ENCODE results near the gene BLM. TPM values are rescaled to one million over a fixed set of nuclear protein-coding genes. Genes with fewer than 3 reads are reported as not detected.
"Not testable (repeated sequence)": the region's sequence is repeated elsewhere in the genome, so short reads cannot be mapped to it uniquely, and the experiment has no call there.

BLM gene
- total RNA-seq, 1 experiment from 2014 or later, result 41.9 TPM

DNA sequence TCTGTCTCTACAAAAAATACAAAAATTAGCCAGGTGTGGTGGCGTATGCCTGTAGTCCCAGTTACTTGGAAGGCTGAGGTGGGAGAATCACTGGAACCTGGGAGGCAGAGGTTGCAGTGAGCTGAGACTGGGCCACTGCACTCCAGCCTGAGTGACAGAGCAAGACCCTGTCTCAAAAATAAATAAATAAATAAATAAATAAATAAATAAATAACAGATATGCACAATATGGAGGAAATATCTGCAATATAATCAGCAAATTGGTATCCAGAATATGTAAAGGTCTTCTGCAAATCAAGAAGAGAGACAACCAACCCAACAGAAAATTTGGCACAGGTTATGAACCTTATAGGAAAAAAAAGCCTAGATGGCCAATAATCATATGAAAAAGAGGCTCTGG, 132.3 kb downstream of the BLM start:
- in situ Hi-C loops (cut with HindIII; ENCODE audit: low pct_unique_long_range_greater_than_20kb, low sequenced_read_pairs), result not testable (repeated sequence)

DNA sequence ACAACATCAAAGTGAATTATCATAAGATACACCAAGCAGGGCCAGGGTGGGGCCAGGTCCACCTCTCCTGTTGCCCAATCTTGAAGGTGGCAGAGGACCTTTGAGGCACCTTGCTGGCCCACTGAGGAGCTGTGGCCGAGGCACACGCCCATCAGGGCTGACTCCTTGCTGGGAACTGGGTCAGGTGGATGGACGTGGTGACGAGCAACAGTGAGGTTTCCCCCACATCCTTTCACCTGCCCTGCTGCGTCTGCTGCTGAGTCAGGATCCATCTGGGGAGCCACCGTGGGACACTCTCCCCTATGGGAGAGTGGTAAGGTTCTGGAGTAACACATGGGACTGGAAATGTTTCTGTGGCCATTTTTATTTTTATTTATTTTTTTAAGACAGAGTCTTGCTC, 134.0 kb downstream of the BLM start:
- in situ Hi-C loops (cut with HindIII; ENCODE audit: low pct_unique_long_range_greater_than_20kb, low sequenced_read_pairs), result no loop called here
- no peak for DNase-seq (ENCODE audit: low read depth, low spot score)

More for the DNA sequence above, 132.3 kb downstream of the BLM start:
- not testable (repeated sequence) for DNase-seq (ENCODE audit: low read depth, low spot score)

DNA sequence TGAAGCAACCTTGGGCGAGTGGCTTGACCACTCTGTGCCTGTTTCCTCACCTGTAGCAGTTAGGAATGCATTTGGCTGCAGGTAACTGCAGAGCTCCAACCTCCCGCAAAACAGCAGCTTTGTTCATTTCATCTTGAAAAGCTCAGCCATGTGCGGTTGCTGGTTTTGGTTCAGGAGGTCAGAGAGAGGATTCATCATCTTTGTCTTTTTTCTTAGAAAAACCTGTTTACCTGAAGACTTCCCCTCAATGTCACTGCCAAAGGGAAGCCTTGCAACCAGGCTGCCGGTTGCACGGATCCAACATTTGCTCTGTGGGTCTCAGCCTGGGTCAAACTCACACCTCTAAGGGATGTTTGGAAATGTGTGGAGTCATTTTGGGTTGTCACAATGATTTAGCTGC, 134.8 kb downstream of the BLM start:
- no peak for DNase-seq (ENCODE audit: low read depth, low spot score)
- in situ Hi-C loops (cut with HindIII; ENCODE audit: low pct_unique_long_range_greater_than_20kb, low sequenced_read_pairs), result no loop called here

DNA sequence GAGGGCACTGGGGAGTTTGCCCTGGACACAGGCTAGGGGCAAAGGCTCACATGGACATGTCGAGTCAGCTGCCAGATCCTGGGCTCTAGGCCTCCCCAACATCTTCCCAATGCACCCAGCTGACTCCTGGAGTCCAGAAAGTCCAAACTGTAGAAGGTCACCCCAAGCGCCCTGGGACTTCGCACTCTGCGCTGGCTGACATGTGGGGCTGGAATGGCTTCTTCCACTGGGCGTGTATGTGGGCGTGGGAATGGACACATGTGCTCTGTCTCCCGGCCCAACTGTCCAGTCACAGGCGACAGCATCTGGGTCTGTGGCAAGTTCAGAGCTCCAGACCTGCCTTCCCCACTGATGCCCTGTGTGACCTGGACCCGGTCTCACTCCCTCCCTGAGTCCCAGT, 138.0 kb downstream of the BLM start:
- no peak for DNase-seq (ENCODE audit: low read depth, low spot score)
- in situ Hi-C loops (cut with HindIII; ENCODE audit: low pct_unique_long_range_greater_than_20kb, low sequenced_read_pairs), result no loop called here

DNA sequence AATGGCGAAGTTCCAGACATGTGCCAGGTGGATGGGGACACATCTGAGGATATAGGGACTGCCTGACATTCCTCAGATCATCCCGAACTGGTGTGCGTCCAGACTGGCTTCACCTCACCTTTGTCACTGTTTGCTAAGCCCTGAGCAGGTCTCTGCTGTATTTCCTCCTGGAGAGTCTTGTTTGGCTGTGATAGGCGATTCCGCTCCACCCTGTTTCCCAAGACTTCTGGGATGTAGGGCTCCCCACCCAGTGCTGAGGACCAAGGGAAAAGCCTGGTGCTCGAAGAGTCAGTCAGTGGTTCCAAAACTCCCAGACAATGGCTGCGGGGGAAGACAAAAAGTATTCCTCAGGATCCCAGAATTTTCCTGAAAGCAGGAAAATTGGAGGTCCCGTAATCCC, 140.2 kb downstream of the BLM start:
- DNase-seq (ENCODE audit: low read depth, low spot score), result no peak
- in situ Hi-C loops (cut with HindIII; ENCODE audit: low pct_unique_long_range_greater_than_20kb, low sequenced_read_pairs), result no loop called here

DNA sequence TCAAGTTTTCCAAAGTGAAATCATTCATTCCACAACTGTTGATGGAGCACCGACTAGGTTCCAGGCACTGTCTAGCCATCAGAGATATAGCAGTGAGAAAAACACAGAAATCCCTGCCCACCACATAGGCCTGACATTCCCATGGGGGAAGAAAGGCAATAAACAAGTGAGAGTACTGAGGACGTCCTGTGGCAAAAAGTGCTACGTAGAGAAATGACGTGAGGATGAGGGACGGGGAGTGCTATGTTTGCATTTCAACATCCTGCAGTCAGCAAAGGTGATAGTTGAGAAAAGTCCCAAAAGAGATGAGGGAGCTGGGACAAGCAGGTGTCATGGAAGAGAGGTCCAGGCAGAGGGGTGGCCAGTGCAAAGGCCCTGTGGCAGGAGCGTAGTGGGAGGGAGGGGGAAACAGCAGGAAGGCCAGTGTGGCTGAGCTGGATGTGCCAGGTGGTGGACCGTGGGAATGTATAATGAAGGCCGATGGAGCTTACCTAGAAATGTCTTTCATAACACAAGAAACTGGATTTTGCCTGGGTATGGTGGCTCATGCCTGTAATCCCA, 140.8 kb downstream of the BLM start:
- in situ Hi-C loops (cut with HindIII; ENCODE audit: low pct_unique_long_range_greater_than_20kb, low sequenced_read_pairs), result no loop called here

DNA sequence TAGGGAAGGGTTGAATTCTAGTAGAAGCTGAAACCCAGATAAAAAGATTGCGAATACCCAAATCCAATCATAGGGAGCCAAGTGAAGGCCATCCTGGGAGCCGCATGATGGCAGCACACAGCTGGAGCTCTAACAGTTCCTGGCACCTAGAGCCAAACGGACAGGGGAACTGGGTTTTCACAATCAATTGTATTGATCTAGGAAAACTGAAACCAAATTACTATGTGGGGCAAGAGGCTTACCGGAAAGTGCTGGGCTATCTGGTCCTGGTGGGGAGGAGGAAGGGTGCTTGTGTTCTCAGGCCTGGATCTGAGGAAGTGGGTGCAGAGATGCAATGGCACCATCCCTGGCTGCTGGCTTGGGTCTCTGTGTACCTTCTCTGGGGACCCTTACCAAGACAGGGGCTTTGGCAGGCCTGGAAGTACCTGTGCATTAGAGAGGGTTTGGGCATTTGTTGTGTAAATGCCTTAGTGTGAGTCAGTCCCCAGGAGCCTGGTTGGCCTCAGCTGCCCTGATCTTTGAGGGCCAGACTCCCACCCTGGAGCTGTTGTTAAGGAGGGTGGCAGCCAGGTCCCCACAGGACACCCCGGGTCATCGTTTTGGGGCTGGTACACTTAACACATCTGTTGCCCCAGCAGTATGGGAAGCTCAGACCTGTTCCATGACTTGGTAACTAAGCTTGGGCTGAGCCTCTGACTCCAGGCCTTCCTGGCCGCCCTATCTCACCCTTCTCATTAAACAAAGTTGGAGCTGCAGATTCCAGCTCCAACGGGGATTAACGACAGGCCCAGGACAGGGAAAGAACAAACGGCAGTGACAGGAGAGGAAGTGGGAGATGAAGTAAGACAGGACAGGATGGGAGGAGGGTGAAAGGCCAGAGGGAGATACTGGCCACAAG, 142.3 kb downstream of the BLM start:
- in situ Hi-C loops (cut with HindIII; ENCODE audit: low pct_unique_long_range_greater_than_20kb, low sequenced_read_pairs), result no loop called here
- peak; percentile 13 for DNase-seq (ENCODE audit: low read depth, low spot score)

More for the DNA sequence above, 140.8 kb downstream of the BLM start:
- no peak for DNase-seq (ENCODE audit: low read depth, low spot score)

DNA sequence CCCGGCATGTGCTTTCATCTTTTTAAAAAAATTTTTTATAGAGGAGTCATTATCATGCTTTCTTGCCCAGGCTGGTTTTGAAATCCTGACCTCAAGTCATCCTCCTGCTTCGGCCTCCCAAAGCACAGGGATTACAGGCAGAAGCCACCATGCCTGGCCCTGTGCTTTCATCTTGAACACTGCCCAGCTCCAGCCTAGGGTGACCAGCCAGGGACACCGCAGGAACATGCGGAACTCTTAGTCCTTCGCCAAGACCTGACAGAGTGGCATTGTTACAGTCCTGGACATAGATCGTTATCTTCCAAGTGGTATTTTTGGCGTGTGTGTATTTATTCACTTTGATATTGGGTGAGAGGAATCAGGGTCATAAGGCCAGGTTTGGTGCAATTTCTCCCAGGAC, 143.3 kb downstream of the BLM start:
- DNase-seq (ENCODE audit: low read depth, low spot score), result no peak
- in situ Hi-C loops (cut with HindIII; ENCODE audit: low pct_unique_long_range_greater_than_20kb, low sequenced_read_pairs), result no loop called here

DNA sequence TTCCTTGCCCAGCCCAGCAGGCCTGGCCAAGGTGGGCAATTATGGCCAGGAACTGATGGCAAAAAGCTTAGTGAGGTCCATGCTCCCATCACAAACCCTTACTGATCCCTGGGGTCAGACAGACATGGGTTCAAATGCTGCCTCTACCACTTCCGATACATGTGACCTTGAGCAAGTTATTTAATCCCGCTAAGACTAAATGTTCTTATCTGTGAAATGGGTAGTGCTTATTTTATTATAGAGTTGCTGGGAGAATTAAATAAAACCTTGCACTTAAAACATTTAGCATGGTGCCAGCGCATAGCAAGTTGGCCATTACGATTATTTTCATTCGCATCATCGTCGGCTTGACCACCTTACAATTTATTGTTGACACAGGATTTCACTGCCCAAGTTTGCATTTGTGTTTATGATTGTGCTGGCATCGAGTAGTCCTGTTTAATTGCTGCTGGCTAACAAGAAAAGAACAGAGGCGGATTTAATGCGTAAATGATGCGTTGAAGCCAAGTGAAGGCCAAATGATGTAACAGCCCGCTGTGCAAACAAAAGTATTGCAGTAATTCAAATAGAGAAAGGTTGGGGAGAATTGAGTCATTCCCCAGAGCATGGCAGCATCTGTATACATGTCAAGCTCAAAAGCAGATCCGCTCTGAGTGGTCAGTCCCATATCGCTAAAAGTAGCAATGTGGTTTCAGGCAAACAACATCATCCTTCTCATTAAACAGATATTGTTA, 144.0 kb downstream of the BLM start:
- no peak for DNase-seq (ENCODE audit: low read depth, low spot score)

DNA sequence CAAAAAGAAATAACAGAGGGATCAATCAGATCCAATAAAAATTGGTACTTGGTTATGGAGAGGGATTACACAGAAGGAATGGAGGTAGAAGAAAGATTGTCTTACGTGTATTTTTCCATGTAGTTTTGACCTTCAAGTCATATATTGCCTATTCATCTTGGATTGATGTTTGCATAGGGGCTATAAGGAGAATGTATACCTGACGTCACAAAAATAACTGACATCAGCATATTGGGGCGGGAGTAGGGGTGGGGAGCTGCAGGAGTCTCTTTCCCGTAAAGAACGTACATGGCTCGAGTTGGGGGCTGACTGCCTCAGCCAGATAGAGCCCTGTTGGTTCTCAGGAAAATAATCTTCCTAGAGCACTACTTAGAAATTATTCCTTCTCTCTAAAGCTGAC, 145.3 kb downstream of the BLM start:
- in situ Hi-C loops (cut with HindIII; ENCODE audit: low pct_unique_long_range_greater_than_20kb, low sequenced_read_pairs), result no loop called here
- DNase-seq (ENCODE audit: low read depth, low spot score), result no peak

More for the DNA sequence above, 144.0 kb downstream of the BLM start:
- in situ Hi-C loops (cut with HindIII; ENCODE audit: low pct_unique_long_range_greater_than_20kb, low sequenced_read_pairs), result no loop called here

DNA sequence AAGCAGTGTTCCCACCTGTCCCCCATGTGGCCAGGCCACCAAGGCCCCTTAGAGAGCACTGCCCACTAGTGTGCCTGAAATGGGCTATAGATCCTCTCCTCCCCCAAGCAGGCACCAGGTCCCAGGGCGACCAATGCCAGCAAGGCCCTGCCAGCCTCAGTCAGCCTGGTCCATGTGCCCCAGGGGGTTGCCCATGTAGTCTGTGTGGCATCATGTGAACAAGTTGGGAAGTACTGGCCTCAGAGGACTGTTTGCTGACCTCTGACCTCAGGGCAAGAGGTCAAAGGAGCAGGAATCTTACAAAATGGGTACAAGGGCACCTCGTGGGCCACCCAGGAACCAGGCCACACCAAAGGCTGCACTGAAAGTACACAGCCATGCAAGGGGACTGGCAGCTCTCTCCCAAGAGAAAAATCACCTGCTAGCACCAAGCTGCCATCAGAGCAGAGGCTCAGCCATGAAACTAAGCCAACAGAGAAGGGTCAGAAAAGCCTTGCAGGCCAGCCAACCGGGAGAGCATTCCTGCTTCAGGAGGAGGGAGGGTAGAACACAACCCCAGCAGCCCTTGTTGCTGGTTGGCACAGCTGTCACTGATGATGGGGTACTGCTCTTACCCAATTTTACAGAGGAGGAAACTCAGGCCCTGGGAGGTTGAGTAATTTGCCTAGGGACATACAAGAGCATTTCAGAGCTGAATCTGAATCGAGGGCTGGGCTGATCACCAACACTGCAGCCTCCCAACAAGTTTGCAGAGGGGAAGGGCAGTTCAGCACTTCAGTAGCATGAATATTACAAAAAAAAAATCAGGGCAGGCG, 146.0 kb downstream of the BLM start:
- in situ Hi-C loops (cut with HindIII; ENCODE audit: low pct_unique_long_range_greater_than_20kb, low sequenced_read_pairs), result no loop called here
- DNase-seq (ENCODE audit: low read depth, low spot score), result no peak

DNA sequence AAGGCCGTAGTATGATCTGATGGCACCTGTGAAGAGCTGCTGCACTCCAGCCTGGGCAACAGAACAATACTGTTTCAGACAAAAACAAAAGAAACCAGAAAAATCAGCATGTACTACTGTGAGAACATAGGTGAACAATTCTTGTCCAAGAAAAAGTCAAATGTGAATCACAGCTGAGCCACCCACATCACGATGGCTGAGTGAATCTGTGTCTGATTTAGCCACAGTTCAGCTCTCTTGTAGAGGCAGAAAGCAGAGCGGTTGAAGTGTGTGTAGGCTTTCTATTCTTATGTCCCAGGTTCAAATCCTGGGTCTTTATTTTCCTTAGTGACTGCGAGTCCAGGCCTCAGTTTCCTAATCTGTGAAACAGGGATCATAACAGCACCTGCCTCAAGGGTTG, 146.8 kb downstream of the BLM start:
- in situ Hi-C loops (cut with HindIII; ENCODE audit: low pct_unique_long_range_greater_than_20kb, low sequenced_read_pairs), result no loop called here

DNA sequence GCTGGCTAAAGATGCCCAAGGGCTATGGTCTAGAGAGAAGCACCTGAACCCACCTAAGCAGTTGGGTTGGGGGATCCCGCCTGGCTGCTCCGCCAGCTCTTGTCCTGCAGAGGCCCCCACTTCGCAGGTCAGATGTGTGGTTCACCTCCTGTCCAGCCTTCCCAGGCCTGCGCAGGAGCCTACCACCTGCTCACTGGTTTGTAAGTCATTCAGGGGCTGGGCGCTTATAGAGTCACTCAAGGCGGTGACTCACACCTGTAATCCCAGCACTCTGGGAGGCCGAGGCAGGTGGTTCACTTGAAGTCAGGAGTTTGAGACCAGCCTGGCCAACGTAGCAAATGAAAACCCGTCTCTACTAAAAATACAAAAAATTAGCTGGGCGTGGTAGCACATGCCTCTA, 147.4 kb downstream of the BLM start:
- in situ Hi-C loops (cut with HindIII; ENCODE audit: low pct_unique_long_range_greater_than_20kb, low sequenced_read_pairs), result no loop called here
- no peak for DNase-seq (ENCODE audit: low read depth, low spot score)

More for the DNA sequence above, 146.8 kb downstream of the BLM start:
- DNase-seq (ENCODE audit: low read depth, low spot score), result no peak

DNA sequence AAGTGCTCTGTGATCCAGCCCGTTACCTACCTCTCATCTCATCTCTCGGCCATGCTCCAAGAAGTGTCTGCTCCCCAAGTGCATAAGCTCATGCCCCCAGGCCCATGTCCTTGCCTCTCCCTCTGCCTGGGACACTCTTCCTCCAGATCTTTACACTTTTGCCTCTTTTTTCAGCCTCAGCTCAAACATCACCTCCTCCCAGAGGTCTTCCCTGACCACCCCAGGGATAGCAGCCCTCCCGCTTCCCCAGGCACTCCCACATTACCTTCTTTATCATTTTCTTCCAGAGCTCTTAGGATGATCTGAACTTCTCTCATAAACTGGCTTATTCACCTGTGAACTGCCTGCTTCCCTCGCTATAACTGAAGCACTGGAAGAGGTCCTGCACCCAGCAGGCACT, 148.6 kb downstream of the BLM start:
- in situ Hi-C loops (cut with HindIII; ENCODE audit: low pct_unique_long_range_greater_than_20kb, low sequenced_read_pairs), result no loop called here
- DNase-seq (ENCODE audit: low read depth, low spot score), result no peak

Measured in SK-MEL-5 (cell line).